Muscle of back (tissue), 11 donors: ENCODE data around the gene ANKZF1. TPM values are rescaled to one million over a fixed set of nuclear protein-coding genes. Genes with fewer than 3 reads are reported as not detected.

Experiments used
- DNase-seq, 3 donors: peaks; one replicate each; pipeline versions ENCODE4 v3.0.0 to v3.0.0-alpha.2; 2013
- polyA plus RNA-seq, 10 donors: library from polyadenylated mRNA; unstranded; fragments of 120-200 nt; gene quantifications; one replicate each; pipeline ENCODE4 v1.2.1, GENCODE V29; 2013; ENCODE audit not compliant: insufficient read length in 10 of 10

The ANKZF1 gene
- polyA plus RNA-seq, 10 donors: 14.8 to 36.9 (median 23.2) TPM

- no peak for DNase-seq
Observed at GRCh38 chr2:219221957-219222518, 7.6 kb upstream of the ANKZF1 start.

GRCh38 chr2:219223831-219224610 lies 5.6 kb upstream of the ANKZF1 start:
- no peak for DNase-seq

- no peak for DNase-seq
Observed at GRCh38 chr2:219225350-219225749, 4.3 kb upstream of the ANKZF1 start.

- DNase-seq: no peak
Observed at GRCh38 chr2:219228041-219228910, 1.3 kb upstream of the ANKZF1 start.

- peak in 1 of 3 donors; percentile 32 for DNase-seq
Observed at GRCh38 chr2:219228911-219229304, 698 bp upstream of the ANKZF1 start.

- DNase-seq: no peak
Observed at GRCh38 chr2:219230059-219230540, 494 bp downstream of the ANKZF1 start.

- DNase-seq: no peak
Observed at GRCh38 chr2:219234331-219234730, 4.7 kb downstream of the ANKZF1 start.

GRCh38 chr2:219243291-219243761 lies 13.7 kb downstream of the ANKZF1 start:
- DNase-seq: peak in 1 of 3 donors; percentile 64

- no peak for DNase-seq
Observed at GRCh38 chr2:219244789-219245147, 15.2 kb downstream of the ANKZF1 start.

GRCh38 chr2:219245148-219245898 lies 15.7 kb downstream of the ANKZF1 start, which contains the start of the genes GLB1L and STK16:
TSS of gene GLB1L (minus strand) at chr2:219245444. CDS start at chr2:219243573, 1,871 bp downstream.
TSS of gene STK16 (plus strand) at chr2:219245479. CDS start at chr2:219246000, 521 bp downstream.
- peak; percentile 92 to 98 (median 96) for DNase-seq

GRCh38 chr2:219245899-219246230 lies 16.3 kb downstream of the ANKZF1 start:
- DNase-seq: no peak

- DNase-seq: no peak
Observed at GRCh38 chr2:219246559-219246958, 17.0 kb downstream of the ANKZF1 start.

GRCh38 chr2:219247678-219248642 lies 18.4 kb downstream of the ANKZF1 start:
- no peak for DNase-seq

GRCh38 chr2:219248845-219249202 lies 19.2 kb downstream of the ANKZF1 start:
- DNase-seq: no peak

GRCh38 chr2:219249203-219249980 lies 19.8 kb downstream of the ANKZF1 start:
- DNase-seq: peak; percentile 42 to 59 (median 51)

GRCh38 chr2:219250049-219250781 lies 20.6 kb downstream of the ANKZF1 start:
- DNase-seq: no peak

- DNase-seq: no peak
Observed at GRCh38 chr2:219251656-219252055, 22.1 kb downstream of the ANKZF1 start.

GRCh38 chr2:219252084-219252483 lies 22.5 kb downstream of the ANKZF1 start:
- DNase-seq: no peak

GRCh38 chr2:219252570-219252899 lies 22.9 kb downstream of the ANKZF1 start:
- DNase-seq: no peak
